HG03442 (cell line): Measurements from ENCODE around the gene BRD1.
"Not testable (repeated sequence)": the region's sequence is repeated elsewhere in the genome, so short reads cannot be mapped to it uniquely, and the experiment has no call there.

Source experiments
- ATAC-seq: cut with Tn5 transposase; IDR thresholded peaks from one replicate; pipeline ENCODE4 v1.9.1; 2021; ENCODE audit warnings: mild to moderate bottlenecking, moderate library complexity; ENCODE audit not compliant: unreplicated experiment

BRD1 gene

DNA sequence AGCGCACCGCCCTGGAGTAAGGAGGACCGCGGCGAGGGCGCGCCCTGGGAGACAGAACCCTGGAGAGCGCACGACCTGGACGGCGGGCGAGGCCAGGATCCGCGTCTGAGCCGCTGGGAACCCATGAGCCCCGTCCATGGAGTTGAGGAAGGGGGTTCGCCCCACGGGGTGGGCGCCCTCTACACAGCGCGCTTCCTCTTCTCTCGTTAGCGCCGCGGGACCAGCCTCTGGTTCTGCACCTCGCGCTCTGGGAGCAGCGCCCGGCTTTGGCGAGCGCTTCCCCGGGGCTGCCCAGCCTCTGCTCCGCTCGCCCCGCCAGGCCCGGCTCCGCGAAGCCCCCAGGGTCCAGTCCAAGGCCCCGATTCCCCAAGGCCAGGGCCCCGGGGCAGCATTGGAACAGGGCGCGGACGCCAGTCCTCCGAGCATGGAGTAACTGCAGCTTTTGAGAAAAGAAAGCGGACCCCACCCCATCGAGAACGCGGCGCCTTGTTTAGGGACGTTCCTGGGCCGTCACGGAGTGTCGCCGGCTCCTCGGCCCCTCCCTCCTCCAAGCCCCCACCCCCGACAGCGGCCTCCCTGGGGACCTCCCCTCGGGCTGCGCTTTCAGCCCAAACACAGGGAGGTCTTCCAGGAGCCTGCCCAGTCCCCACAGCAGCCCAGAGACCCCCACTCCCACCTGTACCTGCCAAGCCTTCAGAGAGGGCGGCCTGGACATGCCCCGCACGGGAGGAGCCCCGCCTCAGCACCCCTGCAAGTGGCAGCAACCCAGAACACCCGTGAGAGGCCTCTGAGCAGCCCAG lies 56.2 kb downstream of the BRD1 start:
- ATAC-seq = no peak

DNA sequence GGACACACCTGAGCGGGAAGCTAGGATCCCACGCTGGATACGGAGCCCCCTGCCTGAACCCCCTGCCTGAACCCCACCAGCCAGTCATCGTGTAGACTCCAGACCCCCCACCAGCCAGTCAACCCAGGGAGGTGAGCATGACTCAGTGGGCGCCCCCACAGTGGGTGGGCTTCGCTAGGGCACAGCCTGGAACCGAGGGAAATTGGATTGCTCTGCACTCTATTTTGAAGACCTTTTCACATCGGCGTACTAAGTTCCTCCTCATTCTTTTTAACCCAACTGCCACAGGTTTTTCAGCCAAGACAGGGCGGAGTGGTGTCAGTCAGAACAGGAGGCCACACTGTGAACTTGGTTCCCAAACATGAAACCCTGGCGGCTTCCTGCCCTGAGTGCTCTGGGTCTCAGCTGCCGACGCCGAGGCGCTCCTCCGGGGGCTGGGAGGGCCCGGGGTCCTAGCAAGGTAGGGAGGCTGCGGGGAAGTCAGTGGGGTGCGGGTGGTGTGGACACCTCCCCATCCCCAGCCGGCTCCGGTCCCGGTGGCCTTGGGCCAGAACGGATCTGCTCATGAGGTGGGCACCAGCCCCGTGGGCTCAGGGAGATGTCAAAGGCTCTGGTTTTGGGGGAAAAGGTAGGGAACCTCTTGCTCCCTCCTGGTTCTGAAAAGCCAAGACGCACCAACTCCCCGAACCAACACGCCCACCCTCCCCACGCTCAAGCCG lies 57.0 kb downstream of the BRD1 start:
- ATAC-seq = no peak

DNA sequence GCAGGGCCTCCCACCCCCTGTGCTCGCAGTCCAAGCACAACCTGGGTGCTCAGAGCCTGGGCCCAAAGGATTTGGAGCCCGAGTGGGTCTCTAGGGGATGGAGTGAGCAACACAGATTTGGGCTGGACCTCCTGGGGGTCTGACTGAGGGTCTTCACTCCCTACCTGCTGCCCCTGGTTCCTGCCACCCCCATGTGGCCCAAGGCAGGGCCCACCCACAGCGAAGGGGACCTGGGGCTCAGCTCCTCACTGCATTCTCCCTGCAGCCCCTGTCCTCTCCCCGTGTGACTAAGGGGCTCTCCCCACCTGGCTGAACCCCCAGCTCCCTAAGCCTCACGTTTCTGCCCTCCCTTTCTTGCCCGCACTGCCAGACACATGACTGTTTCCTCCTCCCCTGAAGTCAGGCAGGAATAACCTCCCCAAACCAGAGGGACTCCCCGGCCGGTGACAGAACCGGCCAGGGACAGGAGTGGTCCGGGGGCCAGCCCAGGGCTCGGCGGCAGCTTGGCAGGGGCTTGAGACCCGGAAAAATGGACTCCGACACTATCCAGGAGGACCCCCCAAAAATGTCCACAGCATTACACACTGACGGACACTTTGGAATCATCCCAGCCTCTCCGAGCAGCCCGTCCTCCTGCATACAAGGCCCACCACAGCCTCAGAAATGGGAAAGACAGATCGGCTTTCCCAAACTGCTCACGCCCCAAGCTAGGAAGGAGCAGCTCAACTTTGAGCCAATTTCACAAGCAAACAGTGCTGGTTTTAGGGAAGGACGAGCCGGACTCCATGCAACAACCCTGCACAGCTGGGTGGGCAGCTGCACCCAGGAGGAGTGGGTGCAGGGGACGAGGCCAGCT lies 57.8 kb downstream of the BRD1 start:
- no peak for ATAC-seq

DNA sequence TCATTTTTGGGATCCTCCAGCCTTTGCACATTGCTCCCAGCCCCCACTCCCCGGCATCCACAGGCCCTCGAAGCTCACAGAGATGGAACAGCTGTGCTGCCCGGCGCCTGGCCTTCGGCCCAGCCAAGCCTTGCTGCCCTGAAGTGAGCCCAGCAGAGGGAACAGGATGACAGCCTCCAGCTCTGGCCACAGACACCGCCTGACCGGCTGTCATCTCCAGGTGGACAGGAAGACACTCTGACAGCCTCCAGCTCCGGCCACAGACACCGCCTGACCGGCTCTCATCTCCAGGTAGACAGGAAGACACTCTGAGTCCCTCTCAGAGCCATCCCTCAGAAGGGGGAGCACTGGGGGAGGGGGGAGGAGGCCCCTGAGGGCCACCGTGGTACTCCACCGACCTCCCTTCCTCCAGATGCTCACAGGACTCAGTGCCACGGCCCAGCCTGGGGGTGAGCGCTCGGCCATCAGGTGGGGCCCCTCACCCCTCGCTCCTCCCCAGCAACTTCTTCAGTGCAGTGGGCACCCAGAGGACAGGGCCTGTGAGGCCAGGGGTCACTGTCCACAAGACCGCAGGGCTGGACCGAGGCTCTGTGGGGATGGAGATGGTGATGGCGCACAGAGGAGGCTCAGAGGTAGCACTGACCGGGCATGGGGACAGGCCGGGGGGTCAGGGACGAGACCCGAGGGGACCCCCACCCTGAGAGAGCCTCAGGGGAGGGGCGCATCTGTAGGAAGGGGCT lies 58.6 kb downstream of the BRD1 start:
- no peak for ATAC-seq

DNA sequence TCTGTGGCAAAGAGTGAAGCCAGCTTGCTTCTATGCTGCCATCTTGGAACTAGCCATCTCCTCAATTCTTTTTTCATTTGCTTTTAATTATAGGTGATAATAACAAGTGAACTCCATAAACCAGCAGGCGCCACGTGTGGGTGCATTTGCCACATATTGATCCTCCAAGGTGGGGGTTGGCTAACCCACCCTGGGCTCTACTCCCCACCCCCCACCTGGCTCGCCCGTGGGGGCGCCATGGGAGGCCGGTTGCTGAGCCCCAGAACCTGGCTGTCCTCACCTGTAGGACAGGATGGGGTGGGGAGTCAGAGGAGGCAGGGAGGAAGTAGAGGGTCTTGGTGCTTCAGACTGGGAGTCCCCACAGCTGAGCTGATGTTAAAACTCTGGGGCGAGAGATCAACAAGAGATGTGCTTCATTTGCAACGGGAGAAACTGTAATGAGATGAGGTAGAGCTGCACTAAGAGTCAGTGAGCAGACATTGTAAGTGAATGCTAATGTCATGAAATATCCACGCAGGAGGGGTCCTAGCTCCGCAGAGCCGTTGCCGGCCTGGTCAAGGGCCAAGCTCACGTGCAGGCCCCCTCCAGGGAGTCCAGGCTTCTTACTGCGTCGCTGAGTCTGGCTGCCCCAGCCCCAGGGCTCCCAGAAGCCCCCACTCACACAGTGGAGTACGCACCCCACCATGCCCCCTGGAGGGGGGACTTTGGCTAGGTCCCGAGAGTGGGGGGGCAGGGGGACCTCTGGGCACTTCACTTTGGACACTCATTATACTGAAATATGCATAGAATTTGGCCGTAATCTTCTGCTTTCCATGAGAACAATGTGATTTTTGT lies 59.4 kb downstream of the BRD1 start:
- ATAC-seq = no peak

DNA sequence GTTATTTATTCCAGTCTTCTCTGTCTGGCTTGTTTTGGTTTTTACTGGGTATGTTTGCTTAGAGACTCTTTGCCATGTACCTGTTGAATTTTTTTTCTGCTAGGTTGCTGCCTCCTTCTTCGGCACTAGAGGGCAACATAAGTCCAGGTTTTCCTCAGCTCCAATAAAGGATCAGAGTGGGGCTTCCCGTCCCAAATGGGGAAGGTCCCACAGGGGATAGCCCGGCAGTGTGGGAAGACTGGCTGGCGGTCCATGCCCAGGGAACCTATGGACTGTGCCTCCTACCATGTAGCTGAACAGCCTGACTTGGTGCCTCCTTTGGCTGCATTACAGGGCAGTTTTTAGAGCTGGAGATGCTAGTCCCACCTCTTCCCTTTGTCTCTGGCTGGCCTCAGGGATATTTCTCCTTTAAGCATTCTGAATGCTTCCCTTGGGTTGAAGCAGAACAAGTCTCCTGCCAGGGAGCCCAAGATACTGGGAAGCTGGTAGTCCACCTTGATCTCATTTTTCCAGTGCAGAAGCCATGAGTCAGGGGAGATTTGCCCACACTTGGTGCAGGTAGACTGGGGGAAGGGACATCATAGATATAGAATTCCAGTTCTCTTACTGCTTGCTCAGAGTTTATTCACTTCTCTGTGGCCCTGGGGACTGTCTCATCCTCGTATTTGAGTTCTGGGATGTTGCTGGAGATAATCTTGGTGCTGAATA lies 60.2 kb downstream of the BRD1 start:
- no peak for ATAC-seq

DNA sequence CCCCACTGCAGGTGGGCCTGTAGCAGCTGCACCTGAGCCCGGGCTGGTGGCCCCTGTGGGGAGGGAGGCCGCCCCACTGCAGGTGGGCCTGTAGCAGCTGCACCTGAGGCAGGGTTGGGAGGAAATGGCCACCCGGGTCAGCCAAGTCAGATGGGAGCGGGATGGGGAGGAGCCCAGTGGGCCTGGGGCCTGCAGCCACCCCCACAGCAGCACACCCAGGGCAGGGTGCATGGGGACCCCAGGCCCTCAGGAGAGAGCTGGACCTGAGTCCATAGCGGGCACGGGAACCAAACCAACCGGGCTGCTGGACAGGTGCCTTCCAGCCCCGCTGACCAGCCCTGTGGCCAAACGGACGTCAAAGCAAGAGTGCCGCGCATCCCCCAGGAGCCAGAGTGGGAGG lies 61.7 kb downstream of the BRD1 start:
- no peak for ATAC-seq

DNA sequence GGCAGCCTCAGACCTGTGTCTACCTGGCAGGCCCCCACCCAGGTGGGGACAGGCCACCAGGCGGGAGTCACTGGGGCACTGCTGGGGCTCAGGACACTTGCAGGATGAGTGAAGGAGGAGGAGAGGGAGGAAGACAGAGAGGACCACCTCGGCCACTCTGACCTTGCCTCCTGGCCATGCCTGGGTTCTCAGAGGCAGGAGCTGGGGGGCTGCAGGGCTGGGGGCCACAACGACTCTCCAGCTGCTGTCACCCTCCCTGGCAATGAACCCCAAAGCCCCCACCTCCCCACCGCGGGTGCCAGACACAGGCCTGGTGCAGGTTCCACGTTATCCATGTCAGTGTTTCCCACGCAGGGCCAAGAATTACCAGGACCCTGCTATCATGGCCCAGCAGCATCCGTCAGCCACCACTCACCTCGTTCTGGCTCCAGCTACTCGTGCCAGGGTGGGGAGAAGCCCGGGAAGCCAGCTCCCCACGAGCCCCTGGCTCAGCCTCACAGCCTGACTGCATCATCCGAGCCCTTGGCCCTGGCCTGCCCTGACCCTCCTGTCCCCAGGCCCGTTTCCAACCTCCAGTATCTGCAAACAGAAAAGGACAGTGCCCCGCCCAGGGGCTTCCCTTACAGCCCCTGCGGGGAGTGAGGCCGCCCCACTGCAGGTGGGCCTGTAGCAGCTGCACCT lies 62.4 kb downstream of the BRD1 start:
- no peak for ATAC-seq

DNA sequence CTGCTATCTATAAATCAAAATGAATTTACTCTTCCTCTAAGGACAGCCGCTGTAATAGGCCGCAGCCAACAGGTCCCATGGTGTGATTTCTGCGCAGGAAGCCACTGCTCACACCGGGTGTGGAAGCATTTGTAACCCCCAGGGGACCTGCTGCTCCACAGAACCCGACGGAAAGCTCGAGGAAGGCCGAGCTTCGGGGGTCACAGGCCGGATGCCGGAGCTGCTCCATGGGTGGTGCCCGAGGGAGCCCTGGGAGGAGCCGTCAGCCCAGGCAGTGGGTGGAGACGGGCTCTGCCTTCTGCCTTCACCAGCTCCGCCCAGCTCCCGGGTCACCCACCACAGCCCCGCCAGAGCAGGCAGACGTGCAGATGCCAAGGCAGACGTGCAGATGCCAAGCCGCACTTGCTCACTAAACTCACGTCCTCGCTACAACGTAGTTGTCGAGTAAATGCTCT lies 63.5 kb downstream of the BRD1 start:
- no peak for ATAC-seq

DNA sequence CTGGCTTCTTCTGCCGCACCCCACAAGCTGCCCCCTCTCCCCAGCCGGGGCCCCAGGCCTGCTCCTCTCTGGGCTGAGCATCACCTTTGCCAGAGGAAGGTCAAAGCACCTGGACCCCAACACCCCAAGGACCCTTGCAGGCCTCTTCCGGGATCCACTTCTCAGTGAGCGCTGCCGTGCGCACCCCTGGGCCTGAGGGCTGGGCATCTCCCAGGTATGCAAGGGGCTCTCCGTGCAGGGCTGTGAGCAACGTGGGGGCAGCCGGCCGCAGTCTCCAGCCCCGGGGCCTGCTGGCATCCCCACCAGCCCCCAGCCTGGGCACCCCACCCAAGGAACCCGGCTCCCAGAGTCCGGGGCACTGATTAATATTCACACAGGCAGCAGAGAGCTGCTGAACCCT lies 64.0 kb downstream of the BRD1 start:
- no peak for ATAC-seq

DNA sequence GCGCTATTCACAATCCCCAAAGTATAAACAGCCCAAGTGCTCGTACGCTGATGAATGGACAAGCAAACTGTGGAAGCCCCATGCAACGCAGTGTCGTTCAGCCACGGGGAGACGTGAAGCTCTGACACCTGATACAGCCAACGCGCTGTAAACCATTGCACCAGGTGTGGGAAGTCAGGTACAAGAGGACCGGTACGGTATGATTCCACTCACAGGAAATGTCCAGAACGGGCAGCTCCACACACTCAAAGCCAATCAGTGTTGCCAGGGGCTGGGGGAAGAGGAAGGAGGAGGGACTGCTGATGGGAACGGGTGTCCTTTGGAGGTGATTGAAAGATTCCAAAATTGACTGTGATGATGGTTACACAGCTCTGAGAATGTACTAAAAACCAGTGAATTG lies 64.5 kb downstream of the BRD1 start:
- no peak for ATAC-seq

DNA sequence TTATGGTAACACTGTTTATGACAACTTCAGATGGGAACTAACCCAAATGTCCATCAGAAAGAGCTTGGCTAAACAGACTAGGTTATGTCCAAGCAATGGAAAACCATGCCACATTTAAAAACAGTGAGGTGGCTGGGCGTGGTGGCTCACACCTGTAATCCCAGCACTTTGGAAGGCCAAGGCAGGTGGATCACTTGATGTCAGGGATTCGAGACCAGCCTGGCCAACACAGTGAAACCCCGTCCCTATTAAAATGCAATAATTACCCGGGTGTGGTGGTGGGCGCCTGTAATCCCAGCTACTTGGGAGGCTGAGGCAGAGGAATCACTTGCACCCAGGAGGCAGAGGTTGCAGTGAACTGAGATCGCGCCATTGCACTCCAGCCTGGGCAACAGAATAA lies 65.1 kb downstream of the BRD1 start:
- not testable (repeated sequence) for ATAC-seq

DNA sequence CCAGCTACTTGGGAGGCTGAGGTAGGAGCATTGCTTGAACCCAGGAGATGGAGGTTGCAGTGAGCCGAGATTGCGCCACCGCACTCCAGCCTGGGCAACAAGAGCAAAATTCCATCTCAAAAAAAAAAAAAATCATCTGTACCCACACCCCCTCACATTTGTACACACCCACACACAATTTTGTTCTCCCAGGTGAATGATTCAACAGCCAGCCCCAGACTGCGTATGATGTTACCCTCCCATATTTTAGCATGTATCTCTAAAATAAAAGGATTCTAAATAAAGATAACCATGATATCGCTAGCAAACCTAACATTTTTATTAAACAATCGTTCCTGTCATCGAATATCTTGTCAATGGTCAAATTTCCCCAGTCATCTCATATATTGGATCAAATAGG lies 65.8 kb downstream of the BRD1 start:
- no peak for ATAC-seq

DNA sequence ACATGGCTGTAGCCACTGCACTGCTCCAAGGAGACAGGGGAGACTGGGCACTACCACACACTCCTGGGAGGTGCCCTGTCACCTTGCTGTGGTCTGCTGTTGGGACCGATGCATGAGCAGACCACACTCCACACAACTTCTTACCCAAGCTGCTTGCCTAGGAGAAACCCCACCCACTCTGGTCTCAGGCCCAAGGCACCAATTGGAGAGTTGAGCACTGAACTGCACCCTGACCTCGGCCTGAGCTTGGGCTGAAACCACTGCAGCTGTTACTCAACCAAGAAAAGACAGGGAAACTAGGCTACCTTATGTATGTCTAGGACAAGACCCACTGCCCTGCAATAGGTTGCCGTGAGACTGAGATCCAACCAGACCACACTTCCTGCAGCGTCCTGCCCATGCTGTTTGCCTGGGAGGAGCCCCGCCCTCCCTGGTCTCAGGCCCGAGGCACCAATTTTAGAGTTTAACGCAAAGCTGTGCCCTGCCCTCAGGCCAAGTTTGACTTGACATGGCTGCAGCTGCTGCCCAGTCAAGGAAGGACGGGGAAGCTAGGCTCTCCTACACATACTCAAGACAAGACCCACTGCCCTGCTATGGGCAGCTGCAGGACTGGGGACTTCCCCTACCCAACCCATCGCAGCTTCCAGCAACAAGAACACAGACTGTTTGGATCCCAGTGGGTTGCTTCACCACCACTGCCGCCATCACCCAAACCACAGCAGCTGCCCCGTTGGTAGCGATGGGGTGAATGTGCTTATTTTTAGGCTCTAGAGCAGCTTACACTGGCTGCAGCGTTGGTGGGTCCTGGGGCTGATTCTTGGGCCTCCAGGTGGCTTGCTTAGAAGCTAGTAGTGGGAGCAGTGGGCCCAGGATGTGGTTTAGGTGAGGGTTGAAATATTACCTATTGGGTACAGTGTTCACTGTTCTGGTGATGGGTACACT lies 66.8 kb downstream of the BRD1 start:
- no peak for ATAC-seq

DNA sequence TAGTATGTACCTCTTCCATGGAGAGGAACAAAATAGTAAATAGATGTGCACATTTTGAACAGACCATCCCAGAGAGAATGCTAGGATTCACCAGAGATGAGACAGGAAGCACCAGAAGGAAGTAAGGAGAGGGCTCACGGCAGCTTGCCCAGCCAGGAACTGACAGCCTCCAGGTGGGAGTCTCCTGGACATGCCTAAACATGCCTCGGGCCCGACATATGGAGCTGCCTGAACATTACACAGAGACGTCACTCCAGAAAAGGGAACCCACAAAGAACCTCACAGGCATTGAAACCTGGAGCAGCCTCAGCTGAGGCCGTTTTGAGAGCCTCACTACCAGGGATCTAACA lies 67.4 kb downstream of the BRD1 start:
- no peak for ATAC-seq

DNA sequence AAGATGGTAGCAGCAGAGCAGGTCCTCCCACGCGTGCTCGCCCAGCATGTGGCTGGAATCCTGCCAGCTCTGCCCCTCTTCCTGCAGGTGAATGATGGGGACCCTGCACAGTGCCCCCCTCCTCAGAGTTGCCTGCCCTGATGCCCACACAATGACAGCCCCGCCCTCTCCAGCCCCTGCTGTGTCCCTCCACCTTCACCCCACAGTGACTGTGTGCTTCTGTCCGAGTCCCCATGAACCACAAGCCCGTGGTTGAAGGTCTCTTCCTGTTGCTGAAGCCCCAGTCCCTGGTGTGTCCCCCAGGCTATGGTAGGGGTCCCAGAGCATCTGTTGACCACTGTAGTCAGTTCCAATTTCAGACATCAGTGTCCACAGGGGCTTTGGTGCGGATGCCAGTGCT lies 71.0 kb downstream of the BRD1 start:
- no peak for ATAC-seq

DNA sequence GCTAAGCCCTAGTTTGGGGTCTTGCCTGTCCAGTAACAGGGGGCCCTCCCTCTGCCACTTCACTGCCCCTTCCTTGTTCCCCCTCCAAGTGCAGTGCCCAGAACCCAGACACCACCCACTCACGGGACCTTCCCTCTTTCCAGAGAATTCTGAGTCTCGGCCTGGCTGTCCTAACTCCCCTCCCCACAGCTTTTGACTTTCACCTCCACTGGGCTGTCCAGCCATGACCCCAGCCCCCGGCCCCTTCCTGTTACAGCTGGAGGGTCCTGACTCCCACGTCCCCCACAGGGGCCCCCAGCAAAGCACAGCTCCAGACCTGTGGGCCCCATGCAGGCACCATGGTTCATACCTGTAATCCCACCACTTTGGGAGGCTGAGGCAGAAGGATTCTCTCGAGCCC lies 71.5 kb downstream of the BRD1 start:
- ATAC-seq = no peak

DNA sequence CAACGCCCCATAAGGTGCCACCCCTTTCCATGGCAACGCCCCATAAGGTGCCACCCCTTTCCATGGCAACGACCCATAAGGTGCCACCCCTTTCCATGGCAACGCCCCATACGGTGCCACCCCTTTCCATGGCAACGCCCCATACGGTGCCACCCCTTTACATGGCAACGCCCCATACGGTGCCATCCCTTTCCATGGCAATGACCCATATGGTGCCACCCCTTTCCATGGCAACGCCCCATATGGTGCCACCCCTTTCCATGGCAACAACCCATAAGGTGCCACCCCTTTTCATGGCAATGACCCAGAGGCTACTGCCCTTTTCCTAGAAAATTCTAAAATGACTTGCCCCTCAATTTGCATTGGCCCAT lies 72.1 kb downstream of the BRD1 start:
- ATAC-seq = no peak
